GM13976 (cell line): ENCODE results near the gene GFPT1.

Experiments
- DNase-seq: peaks from one replicate; pipeline ENCODE4 v3.0.0; 2012; ENCODE audit warnings: low spot score
- CTCF ChIP-seq: IDR thresholded peaks from 2 replicates; pipeline ENCODE4 v1.5.1; 2012; ENCODE audit warnings: borderline replicate concordance, mild to moderate bottlenecking; ENCODE audit not compliant: insufficient read depth; ENCODE audit errors: extremely low read depth, missing control alignments, control extremely low read depth
- in situ Hi-C: fragments of 300-500 bp; cut with MboI; formaldehyde crosslinking; loops from one replicate; pipeline ENCODE4 v1.12.0; 2022; ENCODE audit warnings: low sequenced_read_pairs, mixed read lengths, inconsistent platforms; ENCODE audit not compliant: unreplicated experiment

GFPT1 gene

GRCh38 chr2:69395866-69396265 is 8.8 kb upstream of the GFPT1 start:
- in situ Hi-C loops, result no loop called here
- no peak for DNase-seq
- no peak for TF ChIP-seq CTCF

GRCh38 chr2:69393963-69394362 is 6.9 kb upstream of the GFPT1 start:
- in situ Hi-C loops, result no loop called here
- no peak for DNase-seq
- TF ChIP-seq CTCF, result no peak

GRCh38 chr2:69390471-69390870 is 3.4 kb upstream of the GFPT1 start:
- in situ Hi-C loops, result no loop called here
- DNase-seq, result no peak
- TF ChIP-seq CTCF, result no peak

GRCh38 chr2:69390001-69390400 is 3.0 kb upstream of the GFPT1 start:
- no peak for TF ChIP-seq CTCF
- no peak for DNase-seq
- in situ Hi-C loops, result no loop called here

- in situ Hi-C loops, result no loop called here
- DNase-seq, result no peak
- TF ChIP-seq CTCF, result no peak
Measured at GRCh38 chr2:69389271-69389670, 2.2 kb upstream of the GFPT1 start.

- DNase-seq, result no peak
- no peak for TF ChIP-seq CTCF
- in situ Hi-C loops, result no loop called here
Measured at GRCh38 chr2:69387770-69388481, 899 bp upstream of the GFPT1 start.
